DOHH2 (cell line): Measurements from ENCODE around the gene SLC28A3.

Source experiments
- CTCF ChIP-seq: fragments of 200-600 bp; sonication (generic); IDR thresholded peaks from one replicate; pipeline ENCODE4 v1.5.1; 2014; ENCODE audit warnings: antibody characterized with exemption, mild to moderate bottlenecking, low read depth, low read length; ENCODE audit not compliant: poor library complexity, severe bottlenecking
- EZH2phosphoT487 ChIP-seq: fragments of 200-600 bp; sonication (generic); IDR thresholded peaks from 2 replicates; pipeline ENCODE4 v1.6.1; 2017; ENCODE audit warnings: borderline replicate concordance, mild to moderate bottlenecking, antibody characterized with exemption, low read length, moderate library complexity, mixed read lengths

GRCh38 chr9:84303061-84303460 is 37.5 kb downstream of the SLC28A3 start:
- TF ChIP-seq CTCF = no peak
- TF ChIP-seq EZH2phosphoT487 = no peak
